HEK293 (cell line): ENCODE measurements around the gene SMARCA2.

Experiments
- CTCF ChIA-PET: fragments of 350-600 bp; formaldehyde crosslinking; extraction: SDS; loops from one replicate; lab custom pipeline; 2021; ENCODE audit warnings: antibody characterized with exemption; lab: Yijun Ruan, JAX
- POLR2A ChIA-PET: fragments of 300-600 bp; formaldehyde crosslinking; extraction: SDS; loops from one replicate; lab custom pipeline; 2020; ENCODE audit warnings: antibody characterized with exemption, inconsistent platforms; lab: Yijun Ruan, JAX
- H3K27ac ChIP-seq: fragments of 200-500 bp; sonication (Bioruptor generic); 2 replicates; pipeline ENCODE4 v1.5.1; 2014; ENCODE audit warnings: low read depth, low read length, control low read depth, inconsistent platforms; ENCODE audit errors: extremely low read depth
- H3K36me3 ChIP-seq, 2 experiments: fragments of 200-500 bp in 1 of 2; sonication (Bioruptor generic) in 1 of 2; 1 replicate in 1 of 2; 2 replicates in 1 of 2; pipeline ENCODE4 v1.5.1; 2014 to 2017; ENCODE audit warnings: inconsistent platforms in 2 of 2, low read length in 2 of 2; ENCODE audit not compliant: control insufficient read depth in 2 of 2, insufficient read depth in 1 of 2
- H3K4me1 ChIP-seq: fragments of 200-500 bp; sonication (Bioruptor generic); 2 replicates; pipeline ENCODE4 v1.5.1; 2014; ENCODE audit warnings: mild to moderate bottlenecking, low read length, inconsistent platforms; ENCODE audit not compliant: control insufficient read depth, insufficient read depth
- H3K4me3 ChIP-seq: 2 replicates; pipeline ENCODE4 v1.5.1; 2011; ENCODE audit warnings: low read depth, mild to moderate bottlenecking, control low read depth, low read length, moderate library complexity
- H3K9me3 ChIP-seq: fragments of 200-500 bp; sonication (Bioruptor generic); 2 replicates; pipeline ENCODE4 v1.5.1; 2014; ENCODE audit warnings: low read depth, low read length, inconsistent platforms; ENCODE audit not compliant: control insufficient read depth, insufficient read depth
- ATF2 ChIP-seq: fragments of 450-650 bp; formaldehyde crosslinking; IDR thresholded peaks from 2 replicates; pipeline ENCODE4 v1.5.1; 2016; ENCODE audit warnings: missing biosample characterization, missing genetic modification characterization, low read depth
- GLI2 ChIP-seq: fragments of 450-650 bp; formaldehyde crosslinking; IDR thresholded peaks from 2 replicates; pipeline ENCODE4; 2017; ENCODE audit warnings: missing biosample characterization, missing genetic modification characterization, low read depth, borderline replicate concordance
- KLF16 ChIP-seq: fragments of 450-650 bp; formaldehyde crosslinking; IDR thresholded peaks from 2 replicates; pipeline ENCODE4 v1.5.1; 2017; ENCODE audit warnings: missing biosample characterization, missing genetic modification characterization
- MYNN ChIP-seq: fragments of 450-650 bp; formaldehyde crosslinking; IDR thresholded peaks from 2 replicates; pipeline ENCODE4 v1.5.1; 2016; ENCODE audit warnings: missing biosample characterization, missing genetic modification characterization, borderline replicate concordance
- OSR2 ChIP-seq: fragments of 450-650 bp; formaldehyde crosslinking; IDR thresholded peaks from 2 replicates; pipeline ENCODE4 v1.5.1; 2016; ENCODE audit warnings: missing biosample characterization, missing genetic modification characterization
- TRIM28 ChIP-seq: IDR thresholded peaks from 2 replicates; pipeline ENCODE4 v1.6.1; 2011; ENCODE audit warnings: low read length, control low read depth, borderline replicate concordance
- ZBTB10 ChIP-seq: fragments of 450-650 bp; formaldehyde crosslinking; IDR thresholded peaks from 2 replicates; pipeline ENCODE4 v1.5.1; 2016; ENCODE audit warnings: missing biosample characterization, missing genetic modification characterization
- ZBTB17 ChIP-seq: fragments of 450-650 bp; formaldehyde crosslinking; IDR thresholded peaks from 2 replicates; pipeline ENCODE4 v1.5.1; 2016; ENCODE audit warnings: missing biosample characterization, missing genetic modification characterization
- ZBTB7A ChIP-seq: fragments of 450-650 bp; formaldehyde crosslinking; IDR thresholded peaks from 2 replicates; pipeline ENCODE4 v1.5.1; 2016; ENCODE audit warnings: low read depth, missing biosample characterization, missing genetic modification characterization
- ZNF175 ChIP-seq: fragments of 450-650 bp; formaldehyde crosslinking; IDR thresholded peaks from 2 replicates; pipeline ENCODE4 v1.5.1; 2016; ENCODE audit warnings: missing biosample characterization, missing genetic modification characterization
- ZNF23 ChIP-seq: fragments of 450-650 bp; formaldehyde crosslinking; IDR thresholded peaks from 2 replicates; pipeline ENCODE4 v1.5.1; 2016; ENCODE audit warnings: missing biosample characterization, missing genetic modification characterization, borderline replicate concordance
- ZNF24 ChIP-seq: fragments of 450-650 bp; formaldehyde crosslinking; IDR thresholded peaks from 2 replicates; pipeline ENCODE4 v1.5.1; 2016; ENCODE audit warnings: missing biosample characterization, missing genetic modification characterization
- ZNF280C ChIP-seq: fragments of 450-650 bp; formaldehyde crosslinking; IDR thresholded peaks from 2 replicates; pipeline ENCODE4 v1.5.1; 2016; ENCODE audit warnings: missing biosample characterization, missing genetic modification characterization
- ZNF555 ChIP-seq: fragments of 450-650 bp; formaldehyde crosslinking; conservative IDR thresholded peaks from 2 replicates; pipeline ENCODE4 v1.5.1; 2017; ENCODE audit warnings: missing biosample characterization, mild to moderate bottlenecking, missing genetic modification characterization, inconsistent platforms
- ZNF623 ChIP-seq: fragments of 450-650 bp; formaldehyde crosslinking; IDR thresholded peaks from 2 replicates; pipeline ENCODE4 v1.5.1; 2016; ENCODE audit warnings: missing biosample characterization, missing genetic modification characterization
- ZNF677 ChIP-seq: fragments of 450-650 bp; IDR thresholded peaks from 2 replicates; pipeline ENCODE4 v1.5.0; 2018; ENCODE audit warnings: missing biosample characterization, mild to moderate bottlenecking, missing genetic modification characterization, moderate library complexity
- ZNF843 ChIP-seq: fragments of 450-650 bp; formaldehyde crosslinking; IDR thresholded peaks from 2 replicates; pipeline ENCODE4 v1.5.1; 2016; ENCODE audit warnings: missing biosample characterization, missing genetic modification characterization
- ZSCAN18 ChIP-seq: fragments of 450-650 bp; formaldehyde crosslinking; IDR thresholded peaks from 2 replicates; pipeline ENCODE4 v1.5.1; 2016; ENCODE audit warnings: missing biosample characterization, missing genetic modification characterization

Gene SMARCA2

GRCh38 chr9:2174911-2175310, 159.8 kb downstream of the SMARCA2 start:
- CTCF ChIA-PET = interaction anchor here (1.4 kb wide), 1 partner anchor 28 kb away, joined by 3 read pairs; no protein-coding TSS in a partner anchor
- H3K9me3 ChIP-seq = no peaks in the 10 kb centered on the region
- H3K4me1 ChIP-seq = no peaks in the 10 kb centered on the region
- TF ChIP-seq ATF2 (tag by site-specific recombination) = no peak
- no peak for TF ChIP-seq ZNF623
- TF ChIP-seq ZNF843 (tag by site-specific recombination) = no peak
- no peak for TF ChIP-seq MYNN (tag by site-specific recombination)
- TF ChIP-seq ZNF175 (tag by site-specific recombination) = no peak
- no peak for TF ChIP-seq ZNF677 (tag by site-specific recombination)
- TF ChIP-seq ZNF23 (tag by site-specific recombination) = no peak
- TF ChIP-seq ZBTB17 (tag by site-specific recombination) = no peak
- TF ChIP-seq OSR2 (tag by site-specific recombination) = no peak
- TF ChIP-seq ZNF555 = no peak
- no peak for TF ChIP-seq TRIM28
- no peak for TF ChIP-seq ZBTB7A (tag by site-specific recombination)
- TF ChIP-seq GLI2 (tag by site-specific recombination) = no peak
- TF ChIP-seq KLF16 (tag by site-specific recombination) = no peak
- POLR2A ChIA-PET = interaction anchor here (0.6 to 0.7 kb wide), 2 partner anchors 28 to 319 kb away, joined by 4 to 7 read pairs; no protein-coding TSS in a partner anchor
- H3K27ac ChIP-seq = no peak overlapping the region
- H3K4me3 ChIP-seq = no peak overlapping the region
- H3K36me3 ChIP-seq = peaks cover 0 to 16% of the 10 kb centered on the region in 2 experiments; a peak in 1 of 3 replicates

GRCh38 chr9:2177121-2177520, 162.0 kb downstream of the SMARCA2 start:
- Histone ChIP-seq H3K27ac (no peak overlapping the region), H3K4me3 (no peak overlapping the region)
- POLR2A ChIA-PET = no interaction called here
- TF ChIP-seq ZNF24 (no peak), ATF2 (tag by site-specific recombination) (0 out of 2 replicates have a peak, but pooled peaks have one; percentile 40)
- TF ChIP-seq, all 188 proteins: peak for 1
- peaks cover 0 to 6% of the 10 kb centered on the region in 2 experiments; a peak in 1 of 3 replicates for H3K36me3 ChIP-seq
- H3K4me1 ChIP-seq = no peaks in the 10 kb centered on the region
- H3K9me3 ChIP-seq = no peaks in the 10 kb centered on the region
- CTCF ChIA-PET = interaction anchor here (0.9 to 1.0 kb wide), 2 partner anchors 10 to 45 kb away, joined by 4 to 7 read pairs; no protein-coding TSS in a partner anchor

- no peak overlapping the region for H3K27ac ChIP-seq
Observed at GRCh38 chr9:2178034-2178734, 163.0 kb downstream of the SMARCA2 start.

More at GRCh38 chr9:2178034-2178734, 163.0 kb downstream of the SMARCA2 start:
- no peak overlapping the region for H3K4me3 ChIP-seq
- ChIA-PET CTCF (interaction anchor here (0.7 kb wide), 1 partner anchor 691 kb away, joined by 3 read pairs; no protein-coding TSS in a partner anchor), POLR2A (no interaction called here)
- no peaks in the 10 kb centered on the region for H3K9me3 ChIP-seq
- TF ChIP-seq ZBTB10 (tag by site-specific recombination) = no peak
- no peak for TF ChIP-seq ZNF280C (tag by site-specific recombination)
- TF ChIP-seq ZSCAN18 (tag by site-specific recombination) = no peak
- no peaks in the 10 kb centered on the region; a peak in 1 of 3 replicates for H3K36me3 ChIP-seq
- no peaks in the 10 kb centered on the region for H3K4me1 ChIP-seq
